Body of pancreas (tissue), 4 donors: ENCODE results near the gene KLF15.

Experiments used
- POLR2A ChIP-seq, 3 donors: fragments of 450-650 bp; IDR thresholded peaks; one replicate each; pipeline ENCODE4 v1.6.1; 2016; ENCODE audit warnings: antibody characterized with exemption in 3 of 3, mild to moderate bottlenecking in 2 of 3
- TF ChIP-seq, protein P1 (sequence below), 7 experiments: fragments of 450-650 bp in 4 of 7; fragments of 200-600 bp in 3 of 7; sonication (generic) in 3 of 7; IDR thresholded peaks; one replicate each; pipeline ENCODE4 v1.5.1; 2016 to 2019; ENCODE audit warnings: antibody characterized with exemption in 7 of 7

DNA sequence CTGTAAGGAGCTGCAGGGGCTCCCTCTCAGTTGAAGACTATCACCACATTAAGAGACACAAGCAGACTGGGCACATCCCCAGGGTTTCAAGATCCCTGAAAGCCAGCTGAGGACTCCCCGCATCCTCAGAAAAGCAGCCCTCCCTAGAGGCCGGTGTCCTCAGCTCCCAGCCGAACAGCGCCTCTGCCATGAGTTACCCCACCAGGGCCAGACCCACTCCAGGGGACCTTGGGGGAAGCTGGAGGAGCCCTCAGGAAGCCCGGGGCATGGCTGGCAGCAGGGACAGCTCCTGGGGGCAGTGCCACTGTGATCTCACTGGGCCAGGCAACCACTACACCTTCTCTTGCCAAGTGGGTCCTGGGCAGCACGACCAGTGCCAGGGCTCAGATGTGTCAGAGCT, 8.1 kb downstream of the KLF15 start:
- TF ChIP-seq, protein P1, sequence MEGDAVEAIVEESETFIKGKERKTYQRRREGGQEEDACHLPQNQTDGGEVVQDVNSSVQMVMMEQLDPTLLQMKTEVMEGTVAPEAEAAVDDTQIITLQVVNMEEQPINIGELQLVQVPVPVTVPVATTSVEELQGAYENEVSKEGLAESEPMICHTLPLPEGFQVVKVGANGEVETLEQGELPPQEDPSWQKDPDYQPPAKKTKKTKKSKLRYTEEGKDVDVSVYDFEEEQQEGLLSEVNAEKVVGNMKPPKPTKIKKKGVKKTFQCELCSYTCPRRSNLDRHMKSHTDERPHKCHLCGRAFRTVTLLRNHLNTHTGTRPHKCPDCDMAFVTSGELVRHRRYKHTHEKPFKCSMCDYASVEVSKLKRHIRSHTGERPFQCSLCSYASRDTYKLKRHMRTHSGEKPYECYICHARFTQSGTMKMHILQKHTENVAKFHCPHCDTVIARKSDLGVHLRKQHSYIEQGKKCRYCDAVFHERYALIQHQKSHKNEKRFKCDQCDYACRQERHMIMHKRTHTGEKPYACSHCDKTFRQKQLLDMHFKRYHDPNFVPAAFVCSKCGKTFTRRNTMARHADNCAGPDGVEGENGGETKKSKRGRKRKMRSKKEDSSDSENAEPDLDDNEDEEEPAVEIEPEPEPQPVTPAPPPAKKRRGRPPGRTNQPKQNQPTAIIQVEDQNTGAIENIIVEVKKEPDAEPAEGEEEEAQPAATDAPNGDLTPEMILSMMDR (IDR thresholded peaks at IDR 0.05), result no peak
- TF ChIP-seq POLR2A (IDR thresholded peaks at IDR 0.05), result no peak
